Mesothelial cell of epicardium (in vitro differentiated cells): ENCODE measurements around the gene VSTM2L. TPM values are rescaled to one million over a fixed set of nuclear protein-coding genes. Genes with fewer than 3 reads are reported as not detected.

Experiments used
- DNase-seq, 2 experiments: peaks; one replicate each; pipeline ENCODE4 v3.0.0; 2021; ENCODE audit warnings: low spot score in 2 of 2; ENCODE audit not compliant: unreplicated experiment in 2 of 2
- H3K27ac Mint-ChIP-seq: 2 replicates; pipeline ENCODE4 v1.8.0; 2021; ENCODE audit warnings: mixed read lengths
- H3K27me3 Mint-ChIP-seq: 2 replicates; pipeline ENCODE4 v1.8.0; 2021; ENCODE audit warnings: low read depth, mixed read lengths
- H3K36me3 Mint-ChIP-seq: 2 replicates; pipeline ENCODE4 v1.8.0; 2021; ENCODE audit warnings: mixed read lengths
- H3K4me1 Mint-ChIP-seq: 2 replicates; pipeline ENCODE4 v1.8.0; 2021; ENCODE audit warnings: mixed read lengths
- H3K4me3 Mint-ChIP-seq: 2 replicates; pipeline ENCODE4 v1.8.0; 2021; ENCODE audit warnings: mild to moderate bottlenecking, moderate library complexity, mixed read lengths
- H3K9me3 Mint-ChIP-seq: 2 replicates; pipeline ENCODE4 v1.8.0; 2021; ENCODE audit warnings: mixed read lengths
- total RNA-seq: library from RNA; stranded (reverse); gene quantifications from 3 replicates; pipeline ENCODE4 v1.2.1, GENCODE V29; 2021
- TF ChIP-seq, protein P1 (sequence below): fragments of 200-600 bp; sonication (generic); IDR thresholded peaks from one replicate; pipeline ENCODE4 v1.5.0; 2021; ENCODE audit warnings: antibody characterized with exemption; ENCODE audit not compliant: unreplicated experiment

Gene VSTM2L
- total RNA-seq, 1 donor from 2014 or later: 31.9 TPM

- no peak overlapping the region for H3K4me3 Mint-ChIP-seq
- H3K4me1 Mint-ChIP-seq: peaks cover 5% of the 10 kb centered on the region
- H3K9me3 Mint-ChIP-seq: peaks cover 14% of the 10 kb centered on the region
- H3K27me3 Mint-ChIP-seq: no peaks in the 10 kb centered on the region
- H3K27ac Mint-ChIP-seq: no peak overlapping the region
- TF ChIP-seq, protein P1, sequence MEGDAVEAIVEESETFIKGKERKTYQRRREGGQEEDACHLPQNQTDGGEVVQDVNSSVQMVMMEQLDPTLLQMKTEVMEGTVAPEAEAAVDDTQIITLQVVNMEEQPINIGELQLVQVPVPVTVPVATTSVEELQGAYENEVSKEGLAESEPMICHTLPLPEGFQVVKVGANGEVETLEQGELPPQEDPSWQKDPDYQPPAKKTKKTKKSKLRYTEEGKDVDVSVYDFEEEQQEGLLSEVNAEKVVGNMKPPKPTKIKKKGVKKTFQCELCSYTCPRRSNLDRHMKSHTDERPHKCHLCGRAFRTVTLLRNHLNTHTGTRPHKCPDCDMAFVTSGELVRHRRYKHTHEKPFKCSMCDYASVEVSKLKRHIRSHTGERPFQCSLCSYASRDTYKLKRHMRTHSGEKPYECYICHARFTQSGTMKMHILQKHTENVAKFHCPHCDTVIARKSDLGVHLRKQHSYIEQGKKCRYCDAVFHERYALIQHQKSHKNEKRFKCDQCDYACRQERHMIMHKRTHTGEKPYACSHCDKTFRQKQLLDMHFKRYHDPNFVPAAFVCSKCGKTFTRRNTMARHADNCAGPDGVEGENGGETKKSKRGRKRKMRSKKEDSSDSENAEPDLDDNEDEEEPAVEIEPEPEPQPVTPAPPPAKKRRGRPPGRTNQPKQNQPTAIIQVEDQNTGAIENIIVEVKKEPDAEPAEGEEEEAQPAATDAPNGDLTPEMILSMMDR: no peak
- no peak for DNase-seq
- H3K36me3 Mint-ChIP-seq: peaks cover 3% of the 10 kb centered on the region
These were observed 69.5 kb downstream of the VSTM2L start for GRCh38 chr20:37972256-37973058.

GRCh38 chr20:37973059-37973910 is 70.4 kb downstream of the VSTM2L start:
- no peak overlapping the region for H3K27ac Mint-ChIP-seq
- H3K4me3 Mint-ChIP-seq: no peak overlapping the region
- peaks cover 10% of the 10 kb centered on the region for H3K4me1 Mint-ChIP-seq
- peaks cover 6% of the 10 kb centered on the region for H3K9me3 Mint-ChIP-seq
- H3K36me3 Mint-ChIP-seq: peaks cover 3% of the 10 kb centered on the region
- DNase-seq: no peak
- no peaks in the 10 kb centered on the region for H3K27me3 Mint-ChIP-seq
- TF ChIP-seq, protein P1: no peak

DNA sequence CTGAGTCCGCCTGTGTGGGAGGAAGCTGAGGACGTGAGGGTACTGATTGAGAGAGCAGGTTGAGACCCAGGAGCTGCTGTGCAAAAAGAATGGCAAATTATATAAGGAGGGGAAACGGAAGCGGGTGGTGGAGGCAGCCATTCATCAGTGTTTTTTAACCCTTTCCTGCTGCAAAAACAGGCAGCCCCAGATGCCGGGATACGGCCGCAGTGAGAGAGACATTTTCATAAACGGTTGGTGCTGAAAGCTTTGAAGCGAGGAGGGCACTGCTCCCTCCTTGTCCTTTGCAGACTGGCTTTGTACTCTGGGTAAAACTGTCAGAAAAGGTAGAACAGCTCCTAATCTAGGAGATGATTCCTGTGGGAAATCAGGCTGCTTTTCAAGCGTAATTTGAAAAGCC is 74.0 kb downstream of the VSTM2L start:
- H3K27ac Mint-ChIP-seq: no peak overlapping the region
- peaks cover 6% of the 10 kb centered on the region for H3K36me3 Mint-ChIP-seq
- TF ChIP-seq, protein P1: no peak
- H3K4me1 Mint-ChIP-seq: peaks cover 10% of the 10 kb centered on the region
- no peak overlapping the region for H3K4me3 Mint-ChIP-seq
- H3K27me3 Mint-ChIP-seq: no peaks in the 10 kb centered on the region
- DNase-seq: no peak
- no peaks in the 10 kb centered on the region for H3K9me3 Mint-ChIP-seq

DNA sequence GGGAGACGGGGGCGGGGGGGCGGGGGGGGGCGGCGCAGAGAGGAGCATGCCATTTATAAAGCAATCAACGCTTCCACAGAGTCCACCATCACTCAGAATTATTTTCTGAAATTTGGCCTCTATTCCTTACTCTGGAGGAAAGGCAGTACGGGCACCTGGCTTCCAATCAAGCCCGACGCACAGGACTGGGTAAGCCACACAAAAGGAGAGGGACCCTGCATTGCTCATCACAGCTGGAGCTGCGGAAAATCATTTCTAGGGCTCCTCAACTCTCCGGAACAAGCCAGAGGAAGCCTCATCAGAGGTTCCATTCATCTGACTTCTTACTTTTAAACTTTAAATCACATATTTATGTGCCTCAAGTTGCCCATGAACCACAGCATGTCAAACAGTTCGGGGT is 74.4 kb downstream of the VSTM2L start:
- H3K9me3 Mint-ChIP-seq: no peaks in the 10 kb centered on the region
- peaks cover 10% of the 10 kb centered on the region for H3K4me1 Mint-ChIP-seq
- no peak for DNase-seq
- H3K36me3 Mint-ChIP-seq: peaks cover 7% of the 10 kb centered on the region
- TF ChIP-seq, protein P1: no peak
- no peak overlapping the region for H3K4me3 Mint-ChIP-seq
- no peak overlapping the region for H3K27ac Mint-ChIP-seq
- no peaks in the 10 kb centered on the region for H3K27me3 Mint-ChIP-seq

DNA sequence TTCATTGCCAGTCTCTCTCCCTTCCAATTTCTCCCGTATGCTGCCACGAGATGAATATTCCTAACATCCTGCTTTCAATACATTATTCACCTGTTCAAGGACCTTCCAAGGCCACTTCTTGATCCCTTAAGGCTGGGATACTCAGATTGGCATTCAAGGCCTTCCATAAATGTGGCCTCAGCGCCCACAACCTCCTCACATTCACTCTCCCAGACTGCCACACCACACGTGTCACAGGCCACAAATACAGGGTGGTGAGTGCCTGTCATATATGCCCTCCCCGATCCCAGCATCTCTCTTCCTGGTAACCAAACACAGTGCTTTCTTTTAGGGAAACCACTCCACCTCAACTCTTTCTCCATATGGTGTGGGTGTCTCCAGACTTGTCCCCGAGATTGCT is 74.9 kb downstream of the VSTM2L start:
- Mint-ChIP-seq H3K27ac (no peak overlapping the region), H3K4me3 (no peak overlapping the region)
- no peak for DNase-seq

More for the DNA sequence above, 74.9 kb downstream of the VSTM2L start:
- Mint-ChIP-seq H3K27me3 (no peaks in the 10 kb centered on the region), H3K9me3 (no peaks in the 10 kb centered on the region), H3K36me3 (peaks cover 12% of the 10 kb centered on the region), H3K4me1 (peaks cover 10% of the 10 kb centered on the region)
- TF ChIP-seq, protein P1: no peak
